Activated CD8-positive, alpha-beta memory T cell treated with anti-CD3 and anti-CD28 coated beads, Interleukin-2, amount 50 U/mL, for 4 hours (primary cell): Measurements from ENCODE around the gene TRMT44.
"Not testable (repeated sequence)": the region's sequence is repeated elsewhere in the genome, so short reads cannot be mapped to it uniquely, and the experiment has no call there.

Experiments used
- DNase-seq: peaks from one replicate; pipeline ENCODE4 v3.0.0-alpha.2; 2020

Gene TRMT44

DNA sequence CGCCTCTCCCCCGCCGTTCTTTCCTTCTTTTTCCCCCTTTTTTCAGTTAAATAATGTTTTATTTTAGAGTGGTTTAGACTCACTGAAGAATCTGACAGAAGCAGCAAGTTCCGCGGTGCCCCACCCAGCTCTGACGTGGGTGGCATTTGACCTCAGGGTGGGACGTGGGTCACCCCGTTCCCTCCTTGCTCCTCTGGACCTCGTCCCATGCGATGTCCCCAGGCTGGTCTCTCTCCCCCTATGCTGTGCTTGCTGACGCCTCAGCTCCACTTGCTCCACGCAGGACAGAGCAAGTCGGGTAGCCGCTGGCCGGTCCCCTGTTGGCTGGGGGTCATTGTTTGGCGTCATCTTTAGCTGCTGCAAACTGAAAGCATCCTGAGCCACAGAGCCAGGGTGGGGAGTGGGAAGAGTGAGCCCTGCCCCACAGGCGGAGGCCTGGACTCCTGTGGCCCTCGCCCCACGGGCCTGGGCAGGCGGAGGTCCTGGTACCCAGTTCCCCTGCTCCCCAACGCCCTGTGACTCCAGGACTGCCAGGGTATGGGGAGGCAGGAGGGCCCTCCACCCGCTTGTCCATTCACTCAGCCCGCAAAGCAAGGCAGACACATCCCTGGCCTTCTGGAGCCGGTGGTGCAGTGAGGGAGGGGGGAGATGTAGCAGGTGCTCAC, 30.8 kb downstream of the TRMT44 start:
- no peak for DNase-seq

GRCh38 chr4:8472158-8472688, 31.6 kb downstream of the TRMT44 start:
- DNase-seq: no peak

GRCh38 chr4:8472689-8473197, 32.2 kb downstream of the TRMT44 start:
- DNase-seq: no peak

DNA sequence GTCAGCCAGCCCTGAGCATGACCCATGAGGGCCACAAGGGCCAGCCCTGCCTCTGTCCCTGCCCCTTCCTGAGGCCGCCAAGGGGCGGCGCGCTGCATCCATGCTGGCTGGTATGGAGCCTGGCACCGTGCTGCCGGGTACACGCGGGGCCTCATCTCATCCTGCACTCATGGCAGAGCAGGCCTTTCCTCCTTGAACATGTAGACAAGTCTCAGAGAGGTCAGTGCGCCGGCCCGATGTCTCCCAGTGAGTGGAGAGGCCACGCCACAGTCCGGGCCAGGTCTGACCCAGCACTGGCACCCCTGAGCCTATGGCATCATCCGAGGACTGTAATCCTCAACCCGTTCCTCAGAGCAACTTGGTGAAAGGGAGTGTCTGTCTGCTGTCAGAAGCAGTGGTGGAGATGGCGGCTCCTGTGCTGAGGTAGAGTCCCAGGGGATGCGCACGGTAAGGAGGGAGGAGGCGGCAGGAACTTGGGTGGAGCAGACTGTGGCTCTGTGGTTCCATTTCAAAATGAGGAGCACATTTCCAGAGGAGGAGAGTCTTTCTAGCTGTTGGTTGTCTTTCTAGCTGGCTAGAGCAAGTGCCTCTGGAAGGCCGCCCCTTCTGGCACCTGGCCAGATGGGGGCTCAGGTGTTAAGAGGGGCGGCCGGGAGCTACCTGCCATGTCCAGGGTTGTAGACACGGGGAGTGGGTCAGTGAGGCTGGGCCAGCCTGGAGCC, 32.8 kb downstream of the TRMT44 start:
- DNase-seq: no peak

DNA sequence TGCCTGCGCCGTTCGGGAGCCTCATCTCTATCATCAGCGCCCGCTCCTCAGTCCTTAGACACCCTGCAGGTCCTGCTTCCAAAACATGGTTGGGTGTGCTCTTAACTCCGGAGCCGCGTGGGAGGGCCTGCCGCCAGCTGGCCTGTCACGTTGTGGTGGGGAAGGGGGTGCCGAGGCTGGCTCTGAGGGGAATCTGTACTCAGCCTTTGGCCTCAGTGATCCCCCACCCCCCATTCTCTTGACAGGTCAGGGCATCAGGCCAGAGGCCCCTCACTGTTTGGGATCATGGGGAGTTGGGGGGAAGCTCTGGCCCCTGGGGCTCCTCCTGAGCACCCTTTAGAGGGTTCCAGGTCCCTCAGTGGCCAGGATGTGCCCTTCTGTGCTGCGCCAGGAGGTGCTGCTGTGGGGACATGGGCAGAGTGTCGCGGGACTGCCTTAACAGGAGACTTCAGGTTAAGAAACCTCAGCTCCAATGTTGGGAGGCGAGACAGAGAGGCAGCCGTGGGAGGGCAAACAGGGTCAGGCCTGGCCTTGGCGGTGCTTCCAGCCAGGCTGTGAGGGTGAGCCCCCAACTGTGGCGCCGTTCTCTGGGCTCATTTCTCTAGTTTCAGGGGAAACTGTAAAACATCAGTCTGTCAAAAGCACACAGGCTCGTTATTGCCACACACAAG, 33.5 kb downstream of the TRMT44 start:
- DNase-seq: no peak

DNA sequence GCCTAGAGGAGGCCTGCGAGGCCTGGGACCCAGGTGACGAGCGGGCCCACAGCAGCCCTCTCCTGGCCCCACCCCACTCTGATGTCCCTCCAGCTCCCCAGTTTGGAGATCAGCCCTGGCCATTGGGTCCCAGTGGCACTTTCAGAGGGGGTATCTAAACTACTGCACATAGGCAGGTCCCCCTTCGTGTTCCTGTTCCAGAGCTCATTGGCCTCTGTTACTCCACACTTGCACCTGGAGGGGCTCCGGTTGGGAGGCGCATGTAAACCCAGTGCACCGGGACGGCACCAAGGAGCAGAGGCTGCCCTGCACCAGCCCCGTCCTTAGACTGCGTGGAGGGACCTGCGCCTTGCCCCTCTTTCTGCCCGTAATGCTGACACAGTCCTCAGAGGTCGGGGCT, 34.3 kb downstream of the TRMT44 start:
- no peak for DNase-seq

GRCh38 chr4:8475751-8476575, 35.4 kb downstream of the TRMT44 start:
- DNase-seq: no peak

DNA sequence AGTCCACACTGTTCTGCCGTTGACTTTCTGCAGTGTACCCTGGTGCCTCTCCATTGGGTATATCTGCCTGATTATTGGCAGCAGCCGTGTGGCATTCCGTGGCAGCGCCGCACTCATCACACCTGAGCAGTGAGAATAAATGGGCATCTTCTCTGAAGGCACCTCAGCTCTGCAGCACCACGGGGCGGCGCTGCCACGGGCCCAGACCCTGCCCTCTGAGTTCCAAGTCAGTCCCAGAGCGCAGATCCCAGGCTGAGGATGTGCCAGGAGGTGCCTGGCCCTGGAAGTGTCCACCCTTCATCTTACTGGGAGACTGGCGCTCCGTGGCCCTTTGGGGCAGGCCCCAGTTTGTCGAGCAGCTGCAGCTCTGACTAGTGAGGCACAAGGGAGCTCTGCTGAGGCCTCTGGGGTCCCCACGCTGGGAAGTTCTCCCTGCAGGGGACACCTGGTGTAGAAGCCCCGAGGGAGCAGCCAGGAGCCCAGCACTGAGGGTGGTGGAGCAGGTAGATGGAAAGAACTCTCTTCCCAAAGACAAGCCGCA, 36.6 kb downstream of the TRMT44 start:
- DNase-seq: no peak

- DNase-seq: no peak
Measured at GRCh38 chr4:8477676-8478075, 37.1 kb downstream of the TRMT44 start.

DNA sequence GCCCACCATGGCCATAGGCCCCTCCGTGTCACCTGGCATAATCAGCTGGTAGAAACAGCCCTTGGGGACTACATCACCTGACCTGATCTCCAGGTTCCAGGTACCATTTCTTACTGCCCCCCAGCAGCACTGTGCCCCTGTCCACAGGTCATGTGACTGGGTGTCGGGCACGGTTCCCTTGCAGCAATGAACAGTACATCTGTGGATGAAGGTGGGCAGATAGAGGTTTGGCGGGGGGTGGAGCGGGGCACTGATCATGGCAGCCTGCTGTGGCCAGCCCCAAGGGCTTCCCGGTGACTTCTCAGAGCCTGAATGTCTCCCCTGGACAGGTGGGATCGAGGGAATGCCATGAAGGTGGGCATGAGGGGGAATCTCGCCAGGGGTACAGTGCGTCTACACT, 37.8 kb downstream of the TRMT44 start:
- no peak for DNase-seq

DNA sequence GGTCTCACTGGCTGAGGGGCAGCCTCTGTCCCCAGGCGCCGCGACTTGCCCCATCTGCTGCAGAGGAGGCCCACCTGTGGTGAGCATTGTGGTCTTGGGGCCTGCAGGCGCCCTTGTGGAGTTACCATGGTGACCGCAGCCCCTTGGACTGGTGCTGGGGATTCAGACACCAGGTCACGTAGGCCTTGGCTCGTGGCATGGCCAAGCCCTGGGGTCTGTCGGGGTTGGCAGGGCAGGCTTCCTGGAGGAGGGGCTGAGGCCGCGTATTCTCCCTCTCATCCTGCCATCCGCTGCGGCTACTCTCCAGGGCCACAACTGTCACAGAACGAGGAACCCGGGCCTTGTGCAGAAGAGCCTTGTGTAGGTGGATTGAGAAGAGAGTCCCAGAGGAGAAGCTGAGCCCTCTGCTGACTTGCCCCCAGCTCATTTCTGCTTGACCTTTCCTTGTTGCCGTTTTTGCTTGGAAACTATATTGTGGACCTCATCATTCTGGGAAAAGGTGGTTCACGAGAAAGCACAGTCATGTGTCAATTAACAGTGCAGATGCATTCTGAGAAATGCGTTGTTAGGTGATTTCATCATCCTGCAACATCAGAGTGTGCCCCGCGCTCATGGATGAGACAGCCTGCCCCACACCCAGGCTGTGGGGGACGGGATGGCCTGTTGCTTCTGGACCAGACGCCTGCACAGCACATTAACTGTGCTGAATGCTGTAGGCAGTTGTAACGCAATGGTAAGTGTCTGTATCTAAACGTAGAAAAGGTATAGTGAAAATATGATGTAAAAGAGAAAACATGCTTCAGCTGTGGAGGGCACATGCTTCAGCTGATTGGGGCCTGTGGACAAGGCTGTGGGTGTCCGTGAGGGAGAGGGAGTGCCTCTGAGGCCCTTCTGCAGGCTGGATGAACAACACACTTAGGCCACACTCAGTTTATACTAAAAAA, 38.5 kb downstream of the TRMT44 start:
- no peak for DNase-seq

DNA sequence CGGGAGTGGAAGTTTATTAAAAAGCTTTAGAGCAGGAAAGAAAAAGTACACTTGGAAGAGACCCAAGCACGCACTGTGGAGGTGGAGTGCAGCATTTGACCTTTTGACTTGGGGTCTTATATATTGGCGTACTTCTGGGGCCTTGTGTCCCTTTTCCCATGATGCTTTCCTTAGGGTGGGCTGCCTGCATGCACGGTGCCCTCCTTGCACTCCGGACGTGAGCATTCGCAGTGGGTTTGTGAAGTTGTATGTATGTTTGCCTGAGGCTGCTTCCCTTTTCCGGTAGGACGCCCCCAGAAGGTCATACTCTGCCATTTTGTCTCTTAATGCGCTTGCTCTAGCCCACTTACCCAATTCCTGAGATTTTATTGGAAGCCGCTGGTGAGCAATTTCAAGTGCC, 39.6 kb downstream of the TRMT44 start:
- no peak for DNase-seq

DNA sequence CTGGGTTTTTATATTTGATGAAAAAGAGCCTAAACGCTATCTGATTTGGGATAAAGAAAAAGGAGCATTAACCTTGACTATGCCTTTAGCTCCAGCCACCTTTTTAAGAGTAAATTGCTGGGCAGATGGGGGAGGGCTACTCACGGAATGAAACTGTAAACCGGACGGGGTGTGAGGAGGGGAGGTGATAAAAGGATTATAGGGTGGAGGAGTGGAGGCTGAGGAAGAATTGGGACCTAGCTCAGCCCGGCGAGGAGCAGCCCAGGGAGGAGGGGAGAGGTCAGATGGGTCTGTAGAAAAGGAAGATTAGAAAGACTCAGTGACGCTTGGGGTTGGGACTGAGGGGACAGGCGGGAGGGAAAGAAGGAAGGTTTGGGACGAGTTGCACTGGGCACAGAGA, 46.1 kb downstream of the TRMT44 start:
- not testable (repeated sequence) for DNase-seq

GRCh38 chr4:8488791-8489369, 48.3 kb downstream of the TRMT44 start:
- no peak for DNase-seq

DNA sequence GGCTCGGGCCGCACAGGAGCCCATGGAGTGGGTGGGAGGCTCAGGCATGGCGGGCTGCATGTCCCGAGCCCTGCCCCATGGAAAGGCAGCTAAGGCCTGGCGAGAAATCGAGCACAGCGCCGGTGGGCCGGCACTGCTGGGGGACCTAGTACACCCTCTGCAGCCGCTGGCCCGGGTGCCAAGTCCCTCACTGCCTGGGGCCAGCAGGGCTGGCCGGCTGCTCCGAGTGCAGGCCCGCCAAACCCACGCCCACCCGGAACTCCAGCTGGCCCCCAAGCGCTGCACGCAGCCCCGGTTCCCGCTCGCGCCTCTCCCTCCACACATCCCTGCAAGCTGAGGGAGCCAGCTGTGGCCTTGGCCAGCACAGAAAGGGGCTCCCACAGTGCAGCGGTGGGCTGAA, 50.9 kb downstream of the TRMT44 start:
- DNase-seq: not testable (repeated sequence)

GRCh38 chr4:8492174-8492573, 51.6 kb downstream of the TRMT44 start:
- no peak for DNase-seq

DNA sequence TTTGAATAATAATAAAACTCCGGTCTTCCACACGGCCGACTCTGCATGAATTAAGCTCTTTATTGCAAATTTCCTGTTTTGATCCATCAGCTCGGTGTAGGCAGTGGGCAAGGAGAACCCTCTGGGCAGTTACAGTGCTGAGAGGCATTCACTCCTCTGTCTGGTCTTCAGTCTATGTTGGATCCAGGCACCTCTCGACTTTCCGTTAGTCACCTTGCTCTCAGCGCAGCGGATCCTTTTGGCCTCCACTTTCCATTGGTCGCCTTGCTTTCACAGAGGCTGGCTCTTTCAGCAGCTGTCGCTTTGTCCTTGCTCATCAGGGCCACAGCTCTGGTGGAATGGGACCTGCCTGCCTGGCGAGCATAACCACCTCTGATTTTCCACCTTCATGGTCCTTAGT, 52.9 kb downstream of the TRMT44 start:
- no peak for DNase-seq

DNA sequence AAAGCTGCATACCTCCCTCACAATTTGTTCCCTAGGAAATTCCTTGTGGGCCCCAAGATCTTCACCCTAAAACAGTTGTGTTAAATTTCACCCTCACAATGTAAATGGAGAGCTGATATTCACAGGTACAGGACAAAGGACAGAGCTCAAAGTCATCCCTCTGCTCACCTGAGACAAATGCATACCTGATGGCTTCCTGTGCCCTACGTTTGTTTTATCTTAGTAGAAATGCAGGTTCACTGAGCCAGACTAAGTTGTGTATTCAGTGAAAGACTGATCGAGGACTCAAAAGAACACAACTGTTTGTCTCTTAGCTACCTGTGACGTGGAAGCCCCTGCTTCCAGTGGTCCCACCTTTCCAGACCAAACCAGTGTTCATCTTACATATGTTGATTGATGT, 53.6 kb downstream of the TRMT44 start:
- no peak for DNase-seq

DNA sequence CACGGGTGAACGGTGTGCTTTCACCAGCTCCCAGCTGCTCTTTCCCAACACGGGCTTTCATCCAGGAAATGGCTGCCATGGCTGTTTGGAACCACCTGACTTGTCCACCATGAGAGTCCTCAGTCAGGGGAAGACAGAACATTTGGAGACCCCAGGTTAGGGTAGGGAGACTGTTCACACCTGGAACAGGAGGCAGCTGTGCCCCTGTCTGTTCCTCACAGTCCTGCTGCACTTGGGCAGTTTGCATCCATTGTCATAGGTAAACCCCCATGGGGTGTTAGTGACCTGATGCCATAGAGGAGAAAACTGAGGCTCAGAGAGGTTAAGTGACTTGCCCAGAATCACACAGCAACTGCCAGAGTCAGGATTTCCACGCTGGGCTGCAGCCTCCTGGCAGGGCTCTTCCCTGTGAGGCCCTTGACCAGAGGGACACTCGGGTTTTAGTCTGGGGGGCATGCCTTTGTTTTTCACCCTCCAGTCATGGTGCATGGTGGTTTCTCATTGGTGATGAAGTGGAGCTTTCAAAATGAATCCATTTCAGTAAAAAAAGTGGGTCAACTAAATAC, 54.5 kb downstream of the TRMT44 start:
- DNase-seq: no peak

- DNase-seq: no peak
Measured at GRCh38 chr4:8495803-8496202, 55.2 kb downstream of the TRMT44 start.

DNA sequence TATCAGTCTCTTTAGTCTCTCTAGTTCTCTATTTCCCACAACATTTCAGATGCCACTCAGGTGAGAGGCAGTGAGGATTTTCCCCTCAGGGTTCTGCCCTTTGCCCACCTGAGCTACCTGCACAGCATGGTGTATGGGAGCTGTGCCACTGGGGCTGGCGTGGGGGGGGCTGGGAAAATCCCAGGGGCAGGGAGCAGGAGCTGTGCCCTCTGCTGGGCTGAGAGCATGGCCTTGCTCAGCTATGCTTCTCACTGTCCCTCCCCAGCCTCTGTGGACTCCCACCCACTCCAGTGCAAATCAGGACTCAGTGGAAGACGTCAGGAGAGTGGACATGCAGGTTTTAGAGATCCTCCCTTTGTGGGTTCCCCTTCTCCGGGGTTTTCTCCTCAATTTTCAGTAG, 57.2 kb downstream of the TRMT44 start:
- no peak for DNase-seq
